ENCODE data around the gene PMM1.
"Not testable (repeated sequence)": the region's sequence is repeated elsewhere in the genome, so short reads cannot be mapped to it uniquely, and the experiment has no call there.

The PMM1 gene

GRCh38 chr22:41596776-41597634, 7.4 kb upstream of the PMM1 start:
- peak; percentile 9 for DNase-seq

DNA sequence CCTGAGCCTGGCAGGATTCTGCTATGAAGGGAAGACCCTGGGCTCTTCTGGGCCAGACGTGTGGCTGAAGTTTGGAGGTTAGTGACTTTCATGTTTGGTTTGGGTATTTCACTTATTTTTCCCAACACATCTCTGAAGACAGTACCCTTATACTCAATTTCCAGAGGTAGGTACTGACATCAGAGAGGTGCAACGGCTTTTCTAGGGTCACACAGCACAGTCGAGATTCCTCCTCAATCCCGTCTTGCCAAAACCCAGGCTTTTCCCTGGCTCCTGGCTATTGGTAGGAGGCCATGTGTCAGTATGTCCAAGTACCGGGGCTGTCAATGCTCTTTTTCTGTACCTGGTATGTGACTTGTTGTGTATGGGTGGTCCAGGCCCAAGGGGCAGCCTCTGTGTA, 6.1 kb upstream of the PMM1 start:
- no peak for DNase-seq

- DNase-seq, result not testable (repeated sequence)
Observed at GRCh38 chr22:41593336-41593960, 3.8 kb upstream of the PMM1 start.

DNA sequence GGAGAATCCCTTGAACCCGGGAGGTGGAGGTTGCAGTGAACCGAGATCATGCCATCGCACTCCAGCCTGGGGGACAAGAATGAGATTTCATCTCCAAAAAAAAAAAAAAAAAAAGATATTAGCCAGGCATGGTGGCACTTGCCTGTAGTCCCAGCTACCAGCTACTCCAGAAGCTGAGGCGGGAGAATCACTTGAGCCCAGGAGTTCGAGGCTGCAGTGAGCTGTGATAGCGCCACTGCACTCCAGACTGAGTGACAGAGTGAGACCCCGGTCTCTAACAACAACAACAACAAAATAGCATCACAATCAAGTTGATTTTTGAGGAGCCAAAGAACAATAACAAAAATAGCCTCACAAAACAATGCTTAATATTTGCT, 2.3 kb downstream of the PMM1 start:
- DNase-seq, result no peak

GRCh38 chr22:41585898-41586297, 3.7 kb downstream of the PMM1 start:
- no peak for DNase-seq

DNA sequence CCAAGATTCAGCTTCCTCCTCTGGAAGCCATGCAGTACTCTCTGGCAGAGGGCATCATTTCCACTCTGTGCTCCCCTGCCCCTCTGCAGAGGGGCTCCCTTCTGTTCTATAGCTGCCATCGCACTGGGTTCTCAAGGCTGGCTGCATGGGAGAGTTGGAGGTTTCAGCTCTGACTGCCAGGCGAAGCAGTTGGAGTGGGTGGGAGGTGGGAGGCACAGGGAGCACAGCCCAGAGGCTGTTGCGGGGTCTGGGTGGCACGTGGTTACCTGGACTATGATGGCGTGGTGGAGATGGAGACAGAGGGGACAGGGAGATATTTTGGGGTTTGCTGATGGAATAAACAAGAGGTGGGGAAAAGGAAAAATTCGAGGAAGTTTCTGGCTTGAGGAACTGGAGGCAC, 4.8 kb downstream of the PMM1 start:
- DNase-seq, result no peak

DNA sequence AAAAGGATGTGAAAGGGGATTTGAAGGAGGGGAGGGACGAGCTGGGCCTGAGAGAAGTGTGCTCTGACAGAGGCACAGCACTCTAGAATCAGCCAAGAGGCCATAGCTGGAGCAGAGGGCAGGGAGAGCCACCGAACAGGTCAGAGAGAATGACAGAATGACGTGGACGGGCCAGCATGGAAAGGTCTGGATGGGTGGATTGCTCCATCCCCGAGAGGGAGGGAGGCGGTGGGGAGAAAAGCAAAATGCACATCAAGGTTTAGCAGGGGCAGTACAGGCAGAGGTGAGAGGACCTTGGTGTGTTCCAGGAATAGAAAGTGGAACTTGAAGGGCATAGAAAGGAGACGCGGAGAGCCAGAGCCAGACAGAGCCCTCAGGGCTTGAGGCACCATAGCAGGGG, 6.9 kb downstream of the PMM1 start:
- DNase-seq, result no peak

- DNase-seq, result no peak
Observed at GRCh38 chr22:41579997-41580355, 9.7 kb downstream of the PMM1 start.

GRCh38 chr22:41579297-41579996, 10.2 kb downstream of the PMM1 start:
- DNase-seq, result no peak

- DNase-seq, result no peak
Observed at GRCh38 chr22:41578818-41579217, 10.8 kb downstream of the PMM1 start.

GRCh38 chr22:41578114-41578513, 11.5 kb downstream of the PMM1 start:
- no peak for DNase-seq

DNA sequence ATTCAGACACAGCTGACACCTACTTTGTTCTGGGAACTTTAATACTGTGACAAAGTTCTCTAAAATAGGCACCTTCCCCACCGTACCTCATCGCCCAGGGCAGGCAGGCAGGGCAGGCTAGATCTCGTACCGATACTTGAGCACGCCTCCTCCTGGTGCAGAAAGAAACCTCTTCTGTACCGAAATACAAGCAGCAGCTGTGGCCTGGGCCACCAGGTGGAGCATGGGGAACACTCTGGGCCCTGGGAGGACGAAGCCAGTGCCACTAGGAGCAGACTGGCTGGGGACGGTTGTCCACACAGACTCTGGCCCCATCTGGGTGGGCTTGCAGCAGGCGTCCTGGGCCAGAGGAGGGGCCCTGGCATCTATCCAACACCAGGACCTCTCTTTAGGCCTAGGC, 12.8 kb downstream of the PMM1 start:
- peak; percentile 8 for DNase-seq

DNA sequence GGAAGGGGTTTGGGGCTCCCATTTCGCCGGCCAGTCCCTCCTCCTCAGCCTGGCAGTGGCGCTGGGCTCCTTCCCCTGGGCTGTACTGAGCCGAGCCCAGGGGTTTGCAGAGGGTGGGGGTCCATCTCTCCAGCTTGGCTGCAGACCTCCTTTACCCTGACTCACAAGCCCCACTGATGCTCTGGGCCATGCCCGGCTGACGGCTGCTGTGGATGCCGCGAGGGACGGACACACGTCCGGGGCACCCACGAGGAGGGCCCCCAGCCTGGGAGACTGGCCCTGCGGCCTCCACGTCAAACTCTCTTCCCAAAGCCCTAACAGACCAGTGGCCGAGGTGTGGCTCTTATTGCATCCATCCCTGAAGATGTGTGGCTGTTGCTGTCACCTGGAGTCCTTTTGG, 14.1 kb downstream of the PMM1 start:
- no peak for DNase-seq

- no peak for DNase-seq
Observed at GRCh38 chr22:41574847-41575381, 14.7 kb downstream of the PMM1 start.

DNA sequence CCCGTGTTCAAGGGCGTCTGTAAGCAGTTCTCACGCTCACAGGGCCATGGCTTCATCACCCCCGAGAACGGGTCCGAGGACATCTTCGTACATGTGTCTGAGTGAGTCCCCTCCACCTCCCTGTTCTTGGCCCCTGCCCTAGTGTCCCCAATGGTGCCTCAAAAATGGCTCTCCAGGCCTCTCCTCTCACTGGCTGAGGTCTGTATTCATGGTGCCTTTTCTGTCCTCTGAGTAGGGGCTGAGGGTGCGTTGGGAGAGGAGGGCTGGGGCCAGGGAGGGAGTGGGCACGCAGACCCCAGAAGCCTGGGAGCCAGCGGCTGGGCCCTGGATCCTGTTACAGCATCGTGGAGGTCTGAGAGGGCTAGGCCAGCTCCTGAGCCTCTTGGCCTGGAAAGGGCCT, 16.0 kb downstream of the PMM1 start:
- DNase-seq, result no peak

GRCh38 chr22:41572305-41572704, 17.3 kb downstream of the PMM1 start:
- not testable (repeated sequence) for DNase-seq

DNA sequence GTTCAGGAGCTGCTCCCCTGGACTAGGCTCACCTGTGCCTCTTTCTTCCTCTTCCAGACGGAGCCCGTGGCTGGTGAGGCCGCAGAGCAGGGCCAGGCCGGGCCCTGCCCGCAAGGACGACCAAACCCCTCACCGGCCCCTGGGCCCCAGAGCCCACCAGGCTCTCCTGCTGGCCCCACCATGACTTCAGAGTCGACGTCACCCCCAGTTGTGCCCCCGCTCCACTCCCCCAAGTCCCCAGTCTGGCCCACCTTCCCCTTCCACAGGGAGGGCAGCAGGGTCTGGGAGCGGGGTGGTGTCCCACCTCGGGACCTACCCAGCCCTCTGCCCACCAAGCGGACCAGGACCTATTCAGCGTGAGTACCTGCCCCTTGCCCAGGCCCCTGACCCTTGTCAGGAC, 17.9 kb downstream of the PMM1 start:
- DNase-seq, result no peak

GRCh38 chr22:41570221-41570620, 19.4 kb downstream of the PMM1 start:
- no peak for DNase-seq

DNA sequence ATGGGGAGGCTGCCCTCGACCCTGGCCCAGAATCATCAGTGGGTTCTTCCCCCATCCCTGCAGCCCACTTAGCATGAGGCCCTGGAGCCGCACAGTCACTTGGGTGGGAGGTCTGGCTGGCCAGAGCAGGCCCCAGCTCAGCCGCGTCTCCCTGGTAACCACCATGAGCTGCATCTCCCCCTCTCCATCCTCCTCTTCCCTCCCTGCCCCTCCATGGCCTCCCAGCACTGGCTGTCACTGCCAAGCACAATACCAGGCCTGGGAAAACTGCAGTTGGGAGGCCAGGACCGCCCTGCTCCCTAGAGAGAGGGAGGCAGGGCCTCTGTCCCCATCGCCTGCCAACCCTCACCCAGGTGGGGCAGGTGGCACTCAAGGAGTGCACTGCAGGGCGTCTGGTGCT, 20.8 kb downstream of the PMM1 start:
- no peak for DNase-seq

DNA sequence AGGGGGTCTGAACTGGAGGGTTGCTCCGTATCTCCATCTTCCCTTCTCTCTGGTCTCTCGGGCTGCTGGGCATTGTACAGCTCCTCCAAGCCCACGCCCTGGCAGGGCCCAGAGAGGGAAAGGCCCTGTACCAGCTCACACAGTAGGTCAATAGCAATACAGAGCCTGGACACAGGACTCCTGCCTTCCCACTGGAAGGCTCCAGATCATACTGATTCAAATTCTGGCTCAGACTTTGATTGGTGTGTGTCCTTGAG, 22.2 kb downstream of the PMM1 start:
- DNase-seq, result no peak

DNA sequence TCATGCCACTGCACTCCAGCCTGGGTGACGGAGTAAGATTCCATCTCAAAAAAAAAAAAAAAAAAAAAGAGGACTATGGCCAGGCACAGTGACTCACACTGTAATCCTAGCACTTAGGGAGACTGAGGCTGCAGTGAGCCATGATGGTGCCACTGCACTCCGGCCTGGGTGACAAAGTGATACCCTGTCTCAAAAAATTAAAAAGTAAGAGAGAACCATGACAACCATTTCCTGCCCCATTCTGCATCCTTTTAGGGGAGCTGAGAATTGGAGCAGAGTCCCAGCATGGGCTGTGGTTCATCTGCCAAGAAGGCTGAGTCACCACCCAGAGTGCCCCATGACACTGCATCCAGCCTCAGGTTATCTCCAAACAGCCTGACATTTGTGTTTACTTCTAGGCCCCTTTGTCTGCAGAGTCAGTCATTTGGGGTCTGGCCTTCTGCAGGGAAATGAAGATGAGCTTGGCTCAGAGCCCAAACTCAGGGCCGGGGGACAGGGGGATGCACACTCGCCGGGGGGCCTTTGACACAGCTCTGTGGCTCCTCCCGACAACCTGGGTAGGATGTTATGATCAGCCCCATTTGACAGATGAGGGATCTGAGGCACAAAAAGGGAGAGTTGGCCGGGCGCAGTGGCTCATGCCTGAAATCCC, 24.1 kb downstream of the PMM1 start:
- DNase-seq, result no peak

DNA sequence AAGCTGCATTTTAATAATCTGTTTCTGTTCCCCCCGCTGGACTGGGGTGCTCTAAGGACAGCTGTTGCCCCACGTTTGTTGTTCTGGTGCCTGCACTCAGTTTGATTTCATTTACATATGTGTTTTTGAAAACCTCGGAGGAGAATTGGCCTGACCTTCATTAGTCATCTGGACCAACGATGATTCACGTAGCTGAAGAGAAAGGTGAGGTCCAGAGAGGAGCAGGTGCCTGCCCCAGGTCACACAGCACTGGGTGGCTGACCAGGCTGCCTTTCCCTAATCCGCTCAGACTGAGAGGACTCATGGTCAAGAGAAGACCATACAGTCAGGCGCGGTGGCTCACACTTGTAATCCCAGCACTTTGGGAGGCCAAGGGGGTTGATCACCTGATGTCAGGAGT, 25.1 kb downstream of the PMM1 start:
- no peak for DNase-seq

DNA sequence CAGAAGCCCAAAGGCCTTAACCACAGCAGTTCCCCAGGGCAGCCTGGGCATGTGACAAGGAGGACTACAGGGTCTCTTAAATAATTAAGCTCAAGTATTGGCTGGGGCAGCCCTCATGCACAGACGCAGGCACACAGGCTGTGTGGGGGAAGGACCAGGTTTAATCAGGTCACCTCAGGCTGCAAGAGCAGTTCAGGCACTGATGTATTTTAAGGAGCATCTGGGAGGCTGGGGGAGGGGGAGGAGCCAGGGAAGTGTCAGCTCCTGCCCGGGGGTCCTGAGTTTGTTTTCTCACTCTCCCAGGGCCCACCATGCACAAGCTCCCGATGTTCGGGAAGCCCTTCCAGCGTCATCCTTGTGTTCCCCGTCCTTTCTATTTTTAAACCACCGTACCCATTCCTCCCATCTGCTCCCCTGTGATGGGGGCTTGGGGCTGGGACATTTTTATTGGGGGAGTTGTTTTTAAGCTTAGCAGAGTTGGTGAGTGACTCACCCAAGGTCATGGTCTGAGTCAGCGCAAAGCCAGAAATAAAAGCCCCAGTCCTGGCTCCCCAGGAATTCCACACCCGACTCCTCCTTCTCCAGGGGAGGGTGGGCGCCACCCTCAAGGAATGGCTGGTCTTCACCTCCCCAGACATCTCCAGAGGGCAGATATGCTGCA, 26.5 kb downstream of the PMM1 start:
- DNase-seq, result no peak

All from T-helper 9 cell (primary cell).